ENCODE data around the gene CFDP1. TPM values are rescaled to one million over a fixed set of nuclear protein-coding genes. Genes with fewer than 3 reads are reported as not detected.
A peak's percentile ranks its signal among the peaks of the same experiment; 100 is the strongest.

CFDP1 gene
- total and polyA plus RNA-seq, 2 of the 13 experiments (the other 11 are each of a cell fraction or from before 2014, with no cell fraction given): 78.6 to 153 TPM

DNA sequence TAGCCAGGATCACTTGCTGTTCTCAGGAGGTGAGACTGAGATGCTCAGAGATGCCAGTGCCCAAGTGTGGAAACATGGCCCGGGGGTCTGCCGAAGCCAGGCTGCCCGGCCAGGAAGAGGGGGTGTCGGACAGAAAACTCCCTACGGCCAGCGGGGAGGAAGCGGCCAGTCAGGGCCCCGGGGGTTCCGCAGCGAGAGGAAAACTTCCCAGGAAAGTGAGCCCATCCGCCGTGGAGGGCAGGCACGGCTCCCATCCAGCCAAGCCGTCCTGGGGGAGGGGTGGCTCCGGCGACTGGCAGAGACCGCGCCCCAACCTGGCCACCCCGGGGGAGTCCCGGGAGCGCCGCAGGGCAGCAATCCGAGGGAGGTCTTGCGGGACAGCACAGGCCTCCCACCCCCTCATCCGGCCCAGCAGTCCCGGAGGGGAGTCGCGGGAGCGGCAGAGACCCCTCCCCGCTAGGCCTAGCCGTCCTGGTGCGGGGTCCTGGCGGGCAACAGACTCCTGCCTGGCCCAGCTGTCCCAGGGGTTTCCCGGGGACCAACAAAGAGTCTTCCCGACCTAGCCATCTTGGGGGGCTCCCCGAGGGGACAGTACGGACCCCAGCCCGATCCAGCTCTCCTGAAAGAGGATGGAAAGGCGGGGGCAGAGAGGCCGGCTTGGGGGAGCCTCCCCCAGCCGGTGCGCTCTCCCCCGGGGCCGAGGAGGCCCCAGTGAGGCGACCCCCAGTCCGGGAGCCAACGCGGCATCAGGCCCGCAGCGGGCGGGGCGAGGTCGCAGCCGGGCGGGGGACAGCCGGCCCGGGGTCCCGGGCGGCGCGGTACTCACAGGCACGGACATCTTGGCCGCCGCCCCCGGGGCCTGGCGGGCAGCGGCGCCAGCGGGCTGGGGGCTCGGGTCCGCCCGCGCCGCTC, 168.0 kb downstream of the CFDP1 start (continued):
- TF ChIP-seq ZNF616 (CRISPR knock-in tag; IDR thresholded peaks at IDR 0.05; ENCODE audit: low read depth): no peak
- no peak for TF ChIP-seq SOX6 (IDR thresholded peaks at IDR 0.05)
- TF ChIP-seq SOX6 (CRISPR knock-in tag; IDR thresholded peaks at IDR 0.05): peak; percentile 53
- peak; percentile 85; the same call in 1 of the 2 replicates for TF ChIP-seq ZSCAN31 (CRISPR knock-in tag; IDR thresholded peaks at IDR 0.05; ENCODE audit: low read depth)
- TF ChIP-seq ZNF292 (CRISPR knock-in tag; IDR thresholded peaks at IDR 0.05; ENCODE audit: borderline replicate concordance, low read depth): 0 out of 2 replicates have a peak, but pooled peaks have one; percentile 4
- 0 out of 2 replicates have a peak, but pooled peaks have one; percentile 67 for TF ChIP-seq ZNF296 (CRISPR knock-in tag; conservative IDR thresholded peaks at IDR 0.05)
- 0 out of 2 replicates have a peak, but pooled peaks have one; percentile 37 for TF ChIP-seq KAT8 (CRISPR knock-in tag; IDR thresholded peaks at IDR 0.05)
- TF ChIP-seq NR3C1 (CRISPR knock-in tag; IDR thresholded peaks at IDR 0.05): no peak
- TF ChIP-seq, protein P1, sequence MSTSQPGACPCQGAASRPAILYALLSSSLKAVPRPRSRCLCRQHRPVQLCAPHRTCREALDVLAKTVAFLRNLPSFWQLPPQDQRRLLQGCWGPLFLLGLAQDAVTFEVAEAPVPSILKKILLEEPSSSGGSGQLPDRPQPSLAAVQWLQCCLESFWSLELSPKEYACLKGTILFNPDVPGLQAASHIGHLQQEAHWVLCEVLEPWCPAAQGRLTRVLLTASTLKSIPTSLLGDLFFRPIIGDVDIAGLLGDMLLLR (CRISPR knock-in tag; IDR thresholded peaks at IDR 0.05): 0 out of 2 replicates have a peak, but pooled peaks have one; percentile 26
- 0 out of 2 replicates have a peak, but pooled peaks have one; percentile 11 for TF ChIP-seq ZNF331 (CRISPR knock-in tag; IDR thresholded peaks at IDR 0.05)
- TF ChIP-seq ZKSCAN1 (IDR thresholded peaks at IDR 0.05; ENCODE audit: low read length): no peak
- TF ChIP-seq PCBP1 (IDR thresholded peaks at IDR 0.05; ENCODE audit: borderline replicate concordance, low read depth, low read length): 0 out of 2 replicates have a peak, but pooled peaks have one; percentile 40
- TF ChIP-seq EED (CRISPR knock-in tag; IDR thresholded peaks at IDR 0.05): peak; percentile 64; the same call in 1 of the 2 replicates
- no peak for TF ChIP-seq KDM3A (CRISPR knock-in tag; IDR thresholded peaks at IDR 0.05; ENCODE audit: low read depth)
- peak; percentile 79; the same call in 1 of the 2 replicates for TF ChIP-seq ZNF333 (CRISPR knock-in tag; IDR thresholded peaks at IDR 0.05; ENCODE audit: borderline replicate concordance)
- TF ChIP-seq, protein P2, sequence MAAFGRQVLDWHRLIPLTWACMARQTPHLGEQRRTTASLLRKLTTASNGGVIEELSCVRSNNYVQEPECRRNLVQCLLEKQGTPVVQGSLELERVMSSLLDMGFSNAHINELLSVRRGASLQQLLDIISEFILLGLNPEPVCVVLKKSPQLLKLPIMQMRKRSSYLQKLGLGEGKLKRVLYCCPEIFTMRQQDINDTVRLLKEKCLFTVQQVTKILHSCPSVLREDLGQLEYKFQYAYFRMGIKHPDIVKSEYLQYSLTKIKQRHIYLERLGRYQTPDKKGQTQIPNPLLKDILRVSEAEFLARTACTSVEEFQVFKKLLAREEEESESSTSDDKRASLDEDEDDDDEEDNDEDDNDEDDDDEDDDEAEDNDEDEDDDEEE (CRISPR knock-in tag; IDR thresholded peaks at IDR 0.05): 0 out of 2 replicates have a peak, but pooled peaks have one; percentile 43
- 0 out of 2 replicates have a peak, but pooled peaks have one; percentile 49 for TF ChIP-seq KDM4B (CRISPR knock-in tag; IDR thresholded peaks at IDR 0.05)
- TF ChIP-seq ZNF124 (CRISPR knock-in tag; IDR thresholded peaks at IDR 0.05): no peak
- peak; percentile 40; the same call in 1 of the 2 replicates for TF ChIP-seq RBFOX2 (IDR thresholded peaks at IDR 0.05; ENCODE audit: low read depth, low read length)
- peak; percentile 75 for TF ChIP-seq ZNF781 (CRISPR knock-in tag; IDR thresholded peaks at IDR 0.05; ENCODE audit: borderline replicate concordance, not compliant biosample characterization)
- TF ChIP-seq HNRNPLL (IDR thresholded peaks at IDR 0.05; ENCODE audit: low read depth, low read length, poor library complexity, severe bottlenecking): peak; percentile 37

Measured in HepG2 (cell line).